ENCODE results near the gene PSTPIP2. TPM values are rescaled to one million over a fixed set of nuclear protein-coding genes. Genes with fewer than 3 reads are reported as not detected.

PSTPIP2 gene
- total RNA-seq, 1 experiment from 2014 or later = 0.39 TPM

DNA sequence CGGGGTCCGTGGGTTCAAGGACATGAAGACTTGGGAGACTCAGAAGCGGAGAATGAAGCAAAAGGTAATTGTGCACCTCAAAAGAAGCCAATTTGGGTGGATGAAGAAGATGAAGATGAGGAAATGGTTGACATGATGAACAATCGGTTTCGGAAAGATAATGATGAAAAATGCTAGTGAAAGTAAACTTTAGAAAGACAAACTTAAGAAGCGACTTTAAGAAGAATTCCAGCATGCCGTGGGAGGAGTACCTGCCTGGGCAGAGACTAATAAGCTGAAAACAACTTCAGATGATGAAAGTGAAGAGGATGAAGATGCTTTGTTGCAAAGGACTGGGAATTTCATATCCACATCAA is 43.5 kb downstream of the PSTPIP2 start:
- in situ Hi-C loops (cut with HindIII; ENCODE audit: low pct_unique_long_range_greater_than_20kb, low sequenced_read_pairs) (no loop called here), intact Hi-C loops (cut with micrococcal nuclease; ENCODE audit: unreplicated experiment) (no loop called here)
- Histone ChIP-seq H3K36me3 (ENCODE audit: control insufficient read depth, insufficient read depth, low read length) (no peaks in the 10 kb centered on the region), H3K27ac (ENCODE audit: low read length) (no peak overlapping the region), H3K9me3 (ENCODE audit: control insufficient read depth, insufficient read depth, low read depth, low read length) (no peaks in the 10 kb centered on the region), H3K4me1 (ENCODE audit: control insufficient read depth, insufficient read depth, low read length) (no peaks in the 10 kb centered on the region), H3K4me3 (ENCODE audit: low read depth in 2 of 2, low read length in 2 of 2) (peak overlapping the region; percentile 50 to 56), H3K27me3 (ENCODE audit: control insufficient read depth, insufficient read depth, low read length) (0 out of 2 replicates have a peak, but pooled peaks cover 4% of the 10 kb centered on the region)
- TF ChIP-seq, protein P1, sequence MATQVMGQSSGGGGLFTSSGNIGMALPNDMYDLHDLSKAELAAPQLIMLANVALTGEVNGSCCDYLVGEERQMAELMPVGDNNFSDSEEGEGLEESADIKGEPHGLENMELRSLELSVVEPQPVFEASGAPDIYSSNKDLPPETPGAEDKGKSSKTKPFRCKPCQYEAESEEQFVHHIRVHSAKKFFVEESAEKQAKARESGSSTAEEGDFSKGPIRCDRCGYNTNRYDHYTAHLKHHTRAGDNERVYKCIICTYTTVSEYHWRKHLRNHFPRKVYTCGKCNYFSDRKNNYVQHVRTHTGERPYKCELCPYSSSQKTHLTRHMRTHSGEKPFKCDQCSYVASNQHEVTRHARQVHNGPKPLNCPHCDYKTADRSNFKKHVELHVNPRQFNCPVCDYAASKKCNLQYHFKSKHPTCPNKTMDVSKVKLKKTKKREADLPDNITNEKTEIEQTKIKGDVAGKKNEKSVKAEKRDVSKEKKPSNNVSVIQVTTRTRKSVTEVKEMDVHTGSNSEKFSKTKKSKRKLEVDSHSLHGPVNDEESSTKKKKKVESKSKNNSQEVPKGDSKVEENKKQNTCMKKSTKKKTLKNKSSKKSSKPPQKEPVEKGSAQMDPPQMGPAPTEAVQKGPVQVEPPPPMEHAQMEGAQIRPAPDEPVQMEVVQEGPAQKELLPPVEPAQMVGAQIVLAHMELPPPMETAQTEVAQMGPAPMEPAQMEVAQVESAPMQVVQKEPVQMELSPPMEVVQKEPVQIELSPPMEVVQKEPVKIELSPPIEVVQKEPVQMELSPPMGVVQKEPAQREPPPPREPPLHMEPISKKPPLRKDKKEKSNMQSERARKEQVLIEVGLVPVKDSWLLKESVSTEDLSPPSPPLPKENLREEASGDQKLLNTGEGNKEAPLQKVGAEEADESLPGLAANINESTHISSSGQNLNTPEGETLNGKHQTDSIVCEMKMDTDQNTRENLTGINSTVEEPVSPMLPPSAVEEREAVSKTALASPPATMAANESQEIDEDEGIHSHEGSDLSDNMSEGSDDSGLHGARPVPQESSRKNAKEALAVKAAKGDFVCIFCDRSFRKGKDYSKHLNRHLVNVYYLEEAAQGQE (IDR thresholded peaks at IDR 0.05; ENCODE audit: insufficient read depth in 1 of 2, low read depth in 2 of 2, low read length in 1 of 2) = no peak
- TF ChIP-seq POLR2AphosphoS5 (IDR thresholded peaks at IDR 0.05; ENCODE audit: low read depth, low read length) (no peak), TCF7L2 (IDR thresholded peaks at IDR 0.05; ENCODE audit: low read depth, low read length) (no peak), SIN3A (IDR thresholded peaks at IDR 0.05; ENCODE audit: borderline replicate concordance, insufficient read depth, low read depth, low read length) (no peak)
- TF ChIP-seq, protein P2, sequence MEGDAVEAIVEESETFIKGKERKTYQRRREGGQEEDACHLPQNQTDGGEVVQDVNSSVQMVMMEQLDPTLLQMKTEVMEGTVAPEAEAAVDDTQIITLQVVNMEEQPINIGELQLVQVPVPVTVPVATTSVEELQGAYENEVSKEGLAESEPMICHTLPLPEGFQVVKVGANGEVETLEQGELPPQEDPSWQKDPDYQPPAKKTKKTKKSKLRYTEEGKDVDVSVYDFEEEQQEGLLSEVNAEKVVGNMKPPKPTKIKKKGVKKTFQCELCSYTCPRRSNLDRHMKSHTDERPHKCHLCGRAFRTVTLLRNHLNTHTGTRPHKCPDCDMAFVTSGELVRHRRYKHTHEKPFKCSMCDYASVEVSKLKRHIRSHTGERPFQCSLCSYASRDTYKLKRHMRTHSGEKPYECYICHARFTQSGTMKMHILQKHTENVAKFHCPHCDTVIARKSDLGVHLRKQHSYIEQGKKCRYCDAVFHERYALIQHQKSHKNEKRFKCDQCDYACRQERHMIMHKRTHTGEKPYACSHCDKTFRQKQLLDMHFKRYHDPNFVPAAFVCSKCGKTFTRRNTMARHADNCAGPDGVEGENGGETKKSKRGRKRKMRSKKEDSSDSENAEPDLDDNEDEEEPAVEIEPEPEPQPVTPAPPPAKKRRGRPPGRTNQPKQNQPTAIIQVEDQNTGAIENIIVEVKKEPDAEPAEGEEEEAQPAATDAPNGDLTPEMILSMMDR (IDR thresholded peaks at IDR 0.05) = no peak
- BruUV-seq (replicated peaks) = no TSS peak
- DNase-seq (ENCODE audit: low read depth, low spot score) (no peak), ATAC-seq (no peak)
- CTCF ChIA-PET = no interaction called here
- POLR2A ChIA-PET = interaction anchor here (0.5 kb wide), 1 partner anchor 54 kb away, joined by 6 read pairs; no protein-coding TSS in a partner anchor

DNA sequence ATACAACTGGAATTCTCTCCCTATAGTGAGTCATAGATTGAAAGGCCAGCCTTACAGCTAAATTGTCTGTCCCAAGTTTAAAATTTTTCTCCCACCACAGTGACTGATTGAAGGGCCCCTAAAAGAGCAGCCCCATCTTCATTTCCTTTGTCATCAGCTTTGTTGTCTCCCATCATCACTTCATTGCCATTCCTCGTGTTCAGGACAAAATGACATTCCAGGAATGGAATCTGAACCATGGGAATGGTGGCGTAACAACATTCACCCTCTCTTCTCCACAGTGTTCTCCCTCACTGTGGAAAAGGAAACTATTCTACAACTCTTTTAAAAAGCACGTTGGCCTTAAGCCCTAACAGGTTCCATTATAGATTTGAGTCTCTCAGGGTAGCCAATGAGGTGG is 52.1 kb downstream of the PSTPIP2 start:
- Histone ChIP-seq H3K27ac (ENCODE audit: low read length) (no peak overlapping the region), H3K4me3 (ENCODE audit: low read depth in 2 of 2, low read length in 2 of 2) (no peak overlapping the region), H3K27me3 (ENCODE audit: control insufficient read depth, insufficient read depth, low read length) (no peaks in the 10 kb centered on the region), H3K36me3 (ENCODE audit: control insufficient read depth, insufficient read depth, low read length) (no peaks in the 10 kb centered on the region), H3K9me3 (ENCODE audit: control insufficient read depth, insufficient read depth, low read depth, low read length) (no peaks in the 10 kb centered on the region), H3K4me1 (ENCODE audit: control insufficient read depth, insufficient read depth, low read length) (no peaks in the 10 kb centered on the region)
- no TSS peak for BruUV-seq (replicated peaks)
- intact Hi-C loops (cut with micrococcal nuclease; ENCODE audit: unreplicated experiment) = no loop called here
- ChIA-PET CTCF (no interaction called here), POLR2A (no interaction called here)
- no peak for TF ChIP-seq SIN3A (IDR thresholded peaks at IDR 0.05; ENCODE audit: borderline replicate concordance, insufficient read depth, low read depth, low read length)
- TF ChIP-seq, protein P2 (IDR thresholded peaks at IDR 0.05) = no peak
- no peak for TF ChIP-seq TCF7L2 (IDR thresholded peaks at IDR 0.05; ENCODE audit: low read depth, low read length)
- TF ChIP-seq, protein P1 (IDR thresholded peaks at IDR 0.05; ENCODE audit: insufficient read depth in 1 of 2, low read depth in 2 of 2, low read length in 1 of 2) = no peak
- TF ChIP-seq POLR2AphosphoS5 (IDR thresholded peaks at IDR 0.05; ENCODE audit: low read depth, low read length) = no peak
- no peak for DNase-seq (ENCODE audit: low read depth, low spot score)
- in situ Hi-C loops (cut with HindIII; ENCODE audit: low pct_unique_long_range_greater_than_20kb, low sequenced_read_pairs) = no loop called here
- no peak for ATAC-seq
